IMR-90 (cell line): ENCODE data around the gene COX8A. TPM values are rescaled to one million over a fixed set of nuclear protein-coding genes. Genes with fewer than 3 reads are reported as not detected.

Experiments used
- ATAC-seq: fragments of 200-7000 bp; cut with Tn5 transposase; 2 replicates; pipeline ENCODE4 v1.9.1; 2020; ENCODE audit warnings: low read depth, mild to moderate bottlenecking, moderate library complexity
- BruUV-seq: library from RNA; stranded (reverse); fragments of 400-500 nt; replicated peaks from 2 replicates; lab custom pipeline; 2021; lab: Mats Ljungman, UMichigan
- CTCF ChIA-PET: fragments of 300-600 bp; formaldehyde crosslinking; extraction: SDS; loops from one replicate; lab custom pipeline; 2021; ENCODE audit warnings: antibody characterized with exemption; lab: Yijun Ruan, JAX
- POLR2A ChIA-PET: fragments of 300-600 bp; sonication (Branson Sonifier 250); formaldehyde crosslinking; loops from one replicate; lab custom pipeline; 2022; ENCODE audit warnings: antibody characterized with exemption; ENCODE audit not compliant: unreplicated experiment; lab: Charles Lee
- DNase-seq: peaks from one replicate; pipeline ENCODE4 v3.0.0; 2013
- H2AFZ ChIP-seq: replicated peaks from 2 replicates; pipeline ENCODE3; 2013; ENCODE audit warnings: low read length, mild to moderate bottlenecking; ENCODE audit not compliant: poor library complexity
- H2AK5ac ChIP-seq: 2 replicates; pipeline ENCODE4 v1.6.1; 2013; ENCODE audit warnings: low read depth, low read length, inconsistent platforms
- H2AK9ac ChIP-seq: replicated peaks from 2 replicates; pipeline ENCODE3; 2013; ENCODE audit warnings: mild to moderate bottlenecking, low read depth, low read length, moderate library complexity; ENCODE audit not compliant: poor library complexity
- H2BK120ac ChIP-seq: 2 replicates; pipeline ENCODE4 v1.6.1; 2013; ENCODE audit warnings: low read depth, low read length, inconsistent platforms
- H2BK15ac ChIP-seq: 3 replicates; pipeline ENCODE4 v1.6.1; 2013; ENCODE audit warnings: low read depth, low read length, inconsistent platforms
- H2BK20ac ChIP-seq: 2 replicates; pipeline ENCODE4 v1.6.1; 2013; ENCODE audit warnings: low read depth, mild to moderate bottlenecking, inconsistent platforms, low read length, moderate library complexity
- H2BK5ac ChIP-seq: 2 replicates; pipeline ENCODE4 v1.6.1; 2013; ENCODE audit warnings: mild to moderate bottlenecking, low read depth, low read length, inconsistent platforms; ENCODE audit not compliant: poor library complexity, severe bottlenecking
- H3K14ac ChIP-seq: replicated peaks from 2 replicates; pipeline ENCODE4 v1.6.1; 2013; ENCODE audit warnings: low read depth, low read length, inconsistent platforms
- H3K18ac ChIP-seq: 2 replicates; pipeline ENCODE4 v1.6.1; 2013; ENCODE audit warnings: low read depth, low read length, control low read depth
- H3K23ac ChIP-seq: 2 replicates; pipeline ENCODE4 v1.6.1; 2013; ENCODE audit warnings: low read depth, low read length, inconsistent platforms
- H3K27ac ChIP-seq: 2 replicates; pipeline ENCODE4 v1.5.1; 2013; ENCODE audit warnings: mild to moderate bottlenecking, control low read depth, low read length; ENCODE audit not compliant: insufficient read depth
- H3K27me3 ChIP-seq: 2 replicates; pipeline ENCODE4 v1.6.1; 2013; ENCODE audit warnings: low read length; ENCODE audit not compliant: control insufficient read depth, insufficient read depth
- H3K36me3 ChIP-seq: 2 replicates; pipeline ENCODE4 v1.6.1; 2013; ENCODE audit warnings: low read length, mixed read lengths; ENCODE audit not compliant: control insufficient read depth, insufficient read depth
- H3K4ac ChIP-seq: 2 replicates; pipeline ENCODE4 v1.6.1; 2013; ENCODE audit warnings: low read depth, low read length, inconsistent platforms
- H3K4me1 ChIP-seq: 2 replicates; pipeline ENCODE4 v1.6.1; 2013; ENCODE audit warnings: low read length, mixed read lengths; ENCODE audit not compliant: control insufficient read depth, insufficient read depth
- H3K4me2 ChIP-seq: 2 replicates; pipeline ENCODE4 v1.6.1; 2013; ENCODE audit warnings: low read depth, mild to moderate bottlenecking, control low read depth, low read length, moderate library complexity
- H3K4me3 ChIP-seq: 2 replicates; pipeline ENCODE4 v1.5.1; 2013; ENCODE audit warnings: low read depth, mild to moderate bottlenecking, control low read depth, low read length, moderate library complexity; ENCODE audit not compliant: insufficient read depth
- H3K56ac ChIP-seq: 2 replicates; pipeline ENCODE4 v1.6.1; 2013; ENCODE audit warnings: low read length, inconsistent platforms; ENCODE audit not compliant: insufficient read depth; ENCODE audit errors: extremely low read depth
- H3K79me1 ChIP-seq, 2 experiments: 2 replicates each; pipeline ENCODE4 v1.6.1; 2013; ENCODE audit warnings: low read length in 2 of 2, inconsistent platforms in 1 of 2, low read depth in 1 of 2
- H3K9ac ChIP-seq: 2 replicates; pipeline ENCODE4 v1.6.1; 2013; ENCODE audit warnings: low read depth, low read length, control low read depth
- H3K9me1 ChIP-seq: 2 replicates; pipeline ENCODE4 v1.6.1; 2013; ENCODE audit warnings: low read length, inconsistent platforms; ENCODE audit not compliant: insufficient read depth
- H3K9me3 ChIP-seq: 2 replicates; pipeline ENCODE4 v1.6.1; 2013; ENCODE audit warnings: low read length; ENCODE audit not compliant: control insufficient read depth, insufficient read depth
- H4K20me1 ChIP-seq: 2 replicates; pipeline ENCODE4 v1.6.1; 2013; ENCODE audit warnings: low read length, inconsistent platforms; ENCODE audit not compliant: insufficient read depth
- H4K5ac ChIP-seq: 2 replicates; pipeline ENCODE4 v1.6.1; 2013; ENCODE audit warnings: mild to moderate bottlenecking, low read depth, low read length, control low read depth
- H4K8ac ChIP-seq, 2 experiments: 2 replicates each; pipeline ENCODE4 v1.6.1; 2013; ENCODE audit warnings: low read depth in 2 of 2, low read length in 2 of 2, control low read depth in 1 of 2, inconsistent platforms in 1 of 2
- H4K91ac ChIP-seq: 2 replicates; pipeline ENCODE4 v1.6.1; 2013; ENCODE audit warnings: low read depth, low read length, inconsistent platforms; ENCODE audit not compliant: insufficient read depth
- CEBPB ChIP-seq: IDR thresholded peaks from 2 replicates; pipeline ENCODE4 v1.6.1; 2012; ENCODE audit warnings: low read depth, low read length, improper control_type of control experiment
- CHD1 ChIP-seq: IDR thresholded peaks from 2 replicates; pipeline ENCODE4 v1.6.1; 2012; ENCODE audit warnings: low read depth, low read length, improper control_type of control experiment
- CTCF ChIP-seq: conservative IDR thresholded peaks from 2 replicates; pipeline ENCODE4 v1.5.1; 2012; ENCODE audit warnings: mild to moderate bottlenecking, low read depth, low read length, improper control_type of control experiment
- MAFK ChIP-seq: IDR thresholded peaks from 2 replicates; pipeline ENCODE4 v1.6.1; 2012; ENCODE audit warnings: low read depth, low read length, improper control_type of control experiment
- NFE2L2 ChIP-seq: fragments of 150-350 bp; IDR thresholded peaks from 2 replicates; pipeline ENCODE4 v1.6.1; 2016; ENCODE audit warnings: low read depth, mild to moderate bottlenecking, low read length
- POLR2A ChIP-seq: IDR thresholded peaks from 2 replicates; pipeline ENCODE4 v1.6.1; 2012; ENCODE audit warnings: mild to moderate bottlenecking, low read depth, low read length
- RCOR1 ChIP-seq: IDR thresholded peaks from 2 replicates; pipeline ENCODE4 v1.6.1; 2012; ENCODE audit warnings: mild to moderate bottlenecking, low read length, improper control_type of control experiment; ENCODE audit not compliant: insufficient replicate concordance
- WGBS, 2 experiments: methylation state at CpG; one replicate each; pipeline versions ENCODE4 v1.1.5 to v1.1.7; 2013; ENCODE audit warnings: missing lambda C conversion rate in 2 of 2; ENCODE audit not compliant: insufficient read length in 1 of 2; ENCODE audit errors: extremely low coverage in 2 of 2; 5-methylcytosine and 5-hydroxymethylcytosine counted together
- dilution Hi-C: fragments of 300-500 bp; cut with HindIII; formaldehyde crosslinking; loops from one replicate; pipeline ENCODE4 v1.14.3; 2018; ENCODE audit warnings: low sequenced_read_pairs; ENCODE audit not compliant: unreplicated experiment
- in situ Hi-C: fragments of 300-500 bp; cut with MboI; formaldehyde crosslinking; loops from 3 replicates; pipeline ENCODE4 v1.14.3; 2019; ENCODE audit warnings: low sequenced_read_pairs, inconsistent platforms, mixed read lengths
- intact Hi-C: fragments of 100-400 bp; cut with micrococcal nuclease; formaldehyde crosslinking; loops from 2 replicates; pipeline ENCODE4 v1.10.0; 2022
- polyA plus RNA-seq, 3 experiments: library from polyadenylated mRNA; depleted of rRNA; stranded (reverse); fragments of >200 nt; gene quantifications; 2 replicates each; pipeline ENCODE4 v1.2.3, GENCODE V29; 2012; ENCODE audit warnings: low replicate concordance in 1 of 3
- total RNA-seq: library from RNA; depleted of rRNA; stranded (reverse); fragments of >200 nt; gene quantifications from 2 replicates; pipeline ENCODE4 v1.2.3, GENCODE V29; 2012
- TF ChIP-seq, protein P1 (sequence below): fragments of 150-350 bp; IDR thresholded peaks from 2 replicates; pipeline ENCODE4 v1.6.1; 2017; ENCODE audit warnings: mild to moderate bottlenecking, antibody characterized with exemption, low read length, low read depth

COX8A gene
- total and polyA plus RNA-seq, 2 of the 4 experiments (the other 2 are of a cell fraction): 250 to 598 TPM

DNA sequence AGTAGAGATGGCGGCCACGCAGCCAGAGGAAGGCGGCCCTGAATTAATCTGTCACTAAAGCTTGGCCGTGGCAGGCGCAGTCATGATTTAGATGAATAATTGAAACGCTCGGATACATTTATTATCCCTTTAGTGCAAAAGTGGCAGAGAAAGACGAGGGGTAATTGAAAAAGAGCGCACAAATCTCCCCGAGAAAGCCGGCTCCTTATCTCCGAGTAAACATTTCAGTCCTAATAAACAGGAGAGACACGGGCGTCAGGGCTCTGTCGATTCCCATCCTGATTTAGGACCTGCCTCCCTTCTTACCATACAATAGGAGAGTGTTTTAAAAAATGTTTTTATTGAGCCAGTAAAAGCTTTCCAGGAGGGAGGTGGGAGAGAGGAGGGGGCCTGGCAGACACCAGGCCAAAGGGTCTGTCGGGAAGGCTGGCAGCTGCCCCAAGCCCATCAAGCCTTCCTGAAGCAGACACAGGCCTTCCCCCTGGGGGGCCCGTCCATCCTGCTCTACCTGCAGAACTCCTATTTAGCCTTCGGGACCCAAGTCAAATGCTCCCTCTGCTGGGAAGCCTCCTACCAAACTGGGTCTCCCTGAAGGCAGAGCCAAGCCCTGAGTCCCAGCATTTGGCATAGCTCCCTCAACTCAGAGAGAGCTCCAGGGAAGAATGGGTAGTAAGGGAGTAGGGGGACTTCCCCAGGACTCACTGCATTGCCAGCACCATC lies 34.7 kb downstream of the COX8A start:
- H4K5ac ChIP-seq: no peak overlapping the region
- no peak overlapping the region for H2BK15ac ChIP-seq
- H3K27ac ChIP-seq: no peak overlapping the region
- ATAC-seq: no peak
- ChIA-PET POLR2A (no interaction called here), CTCF (no interaction called here)
- H2BK120ac ChIP-seq: no peak overlapping the region
- no peak overlapping the region for H3K4me2 ChIP-seq
- H3K9me3 ChIP-seq: no peaks in the 10 kb centered on the region
- dilution Hi-C loops (no loop called here), in situ Hi-C loops (no loop called here), intact Hi-C loops (loop anchor here (10.0 kb wide), 1 partner anchor 296 kb away; the partner anchor contains the start of genes CATSPERZ and ESRRA)
- no peak overlapping the region for H2AFZ ChIP-seq
- no peaks in the 10 kb centered on the region for H3K79me1 ChIP-seq
- H3K27me3 ChIP-seq: no peaks in the 10 kb centered on the region
- no peak overlapping the region for H3K4me3 ChIP-seq
- no peaks in the 10 kb centered on the region for H3K36me3 ChIP-seq
- H3K9ac ChIP-seq: no peak overlapping the region
- H3K4ac ChIP-seq: no peak overlapping the region
- H3K4me1 ChIP-seq: peaks cover 10% of the 10 kb centered on the region
- H4K8ac ChIP-seq: no peak overlapping the region
- TF ChIP-seq, protein P1, sequence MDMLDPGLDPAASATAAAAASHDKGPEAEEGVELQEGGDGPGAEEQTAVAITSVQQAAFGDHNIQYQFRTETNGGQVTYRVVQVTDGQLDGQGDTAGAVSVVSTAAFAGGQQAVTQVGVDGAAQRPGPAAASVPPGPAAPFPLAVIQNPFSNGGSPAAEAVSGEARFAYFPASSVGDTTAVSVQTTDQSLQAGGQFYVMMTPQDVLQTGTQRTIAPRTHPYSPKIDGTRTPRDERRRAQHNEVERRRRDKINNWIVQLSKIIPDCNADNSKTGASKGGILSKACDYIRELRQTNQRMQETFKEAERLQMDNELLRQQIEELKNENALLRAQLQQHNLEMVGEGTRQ: no peak
- TF ChIP-seq POLR2A (no peak), CHD1 (no peak), MAFK (no peak), CTCF (no peak), NFE2L2 (no peak), RCOR1 (no peak), CEBPB (no peak)
- WGBS, 2 experiments: 90% methylated on average over 3 of the region's 18 CpGs; no CpG with 5 or more reads in 1 of the 2 experiments
- no TSS peak for BruUV-seq
- H2BK20ac ChIP-seq: no peak overlapping the region
- H3K18ac ChIP-seq: no peak overlapping the region
- no peak overlapping the region for H2AK5ac ChIP-seq
- H3K23ac ChIP-seq: no peak overlapping the region
- no peak overlapping the region for H2BK5ac ChIP-seq
- no peak overlapping the region for H3K14ac ChIP-seq
- no peaks in the 10 kb centered on the region for H3K9me1 ChIP-seq
- no peak overlapping the region for H2AK9ac ChIP-seq
- no peak for DNase-seq
- H4K20me1 ChIP-seq: no peaks in the 10 kb centered on the region
- no peak overlapping the region for H4K91ac ChIP-seq
- no peak overlapping the region for H3K56ac ChIP-seq
